HCT116 (cell line): ENCODE measurements around the gene MTHFS.

Experiments
- CBX3 ChIP-seq: IDR thresholded peaks from 2 replicates; pipeline ENCODE4 v1.6.1; 2012; ENCODE audit warnings: low read depth
- CTCF ChIP-seq, 3 experiments: fragments of 200-600 bp in 1 of 3; sonication (generic) in 1 of 3; IDR thresholded peaks in 2 of 3; conservative IDR thresholded peaks in 1 of 3; 2 replicates each; pipeline ENCODE4 v1.5.1; 2012 to 2017; ENCODE audit warnings: low read depth in 2 of 3, low read length in 2 of 3, antibody characterized with exemption in 1 of 3, borderline replicate concordance in 1 of 3, control low read depth in 1 of 3, mild to moderate bottlenecking in 1 of 3, mixed read lengths in 1 of 3, mixed run types in 1 of 3, moderate library complexity in 1 of 3; ENCODE audit not compliant: insufficient read depth in 1 of 3
- EZH2 ChIP-seq: fragments of 200-600 bp; sonication (generic); IDR thresholded peaks from 2 replicates; pipeline ENCODE4 v1.6.1; 2017; ENCODE audit warnings: antibody characterized with exemption, mixed run types
- FOSL1 ChIP-seq: IDR thresholded peaks from 2 replicates; pipeline ENCODE4 v1.6.1; 2012; ENCODE audit warnings: low read depth
- JUND ChIP-seq: IDR thresholded peaks from 2 replicates; pipeline ENCODE4 v1.6.1; 2012
- POLR2A ChIP-seq: IDR thresholded peaks from 2 replicates; pipeline ENCODE4 v1.7.0; 2011; ENCODE audit warnings: borderline replicate concordance; ENCODE audit not compliant: insufficient read depth, insufficient read length; ENCODE audit errors: extremely low read depth
- POLR2AphosphoS5 ChIP-seq: IDR thresholded peaks from 2 replicates; pipeline ENCODE4 v1.6.1; 2011; ENCODE audit warnings: mild to moderate bottlenecking, low read depth, low read length, moderate library complexity
- RAD21 ChIP-seq: IDR thresholded peaks from 2 replicates; pipeline ENCODE4 v1.6.1; 2012; ENCODE audit warnings: low read depth, mild to moderate bottlenecking
- SP1 ChIP-seq: IDR thresholded peaks from 2 replicates; pipeline ENCODE4 v1.6.1; 2012; ENCODE audit warnings: low read depth
- TCF7L2 ChIP-seq: IDR thresholded peaks from 2 replicates; pipeline ENCODE4 v1.7.0; 2011; ENCODE audit warnings: borderline replicate concordance, inconsistent platforms; ENCODE audit not compliant: insufficient read depth, insufficient read length; ENCODE audit errors: extremely low read depth
- YY1 ChIP-seq: IDR thresholded peaks from 2 replicates; pipeline ENCODE4 v1.6.1; 2011; ENCODE audit warnings: low read length, low read depth, moderate library complexity, mild to moderate bottlenecking; ENCODE audit not compliant: insufficient replicate concordance; ENCODE audit errors: extremely low read depth

- TF ChIP-seq EZH2 (no peak), CTCF (IDR thresholded peaks at IDR 0.05 in 2 of 3, conservative IDR thresholded peaks at IDR 0.05 in 1 of 3; ENCODE audit: borderline replicate concordance in 1 of 3, insufficient read depth in 1 of 3, low read depth in 2 of 3, low read length in 2 of 3) (no peak), POLR2A (no peak), POLR2AphosphoS5 (no peak), TCF7L2 (no peak), RAD21 (no peak), FOSL1 (no peak), YY1 (no peak), JUND (no peak), SP1 (no peak), CBX3 (no peak)
Observed at GRCh38 chr15:79901958-79902357, 5.1 kb upstream of the MTHFS start.
